GM23338 (cell line): ENCODE results near the gene ERCC1. TPM values are rescaled to one million over a fixed set of nuclear protein-coding genes. Genes with fewer than 3 reads are reported as not detected.

Experiments
- ATAC-seq: fragments of 200-7000 bp; cut with Tn5 transposase; 3 replicates; pipeline ENCODE4 v1.9.1; 2020
- DNase-seq: peaks from one replicate; pipeline ENCODE4 v3.0.0-alpha.2; 2015; ENCODE audit warnings: low spot score
- H2AFZ ChIP-seq: fragments of 200-600 bp; sonication (generic); 2 replicates; pipeline ENCODE4 v1.8.0; 2016; ENCODE audit warnings: antibody characterized with exemption, mild to moderate bottlenecking, moderate library complexity
- H3F3A ChIP-seq: fragments of 200-600 bp; sonication (generic); replicated peaks from 2 replicates; pipeline ENCODE4 v1.8.0; 2017; ENCODE audit warnings: antibody characterized with exemption, mixed run types, low read depth
- H3K27ac ChIP-seq: fragments of 200-600 bp; sonication (generic); 2 replicates; pipeline ENCODE4 v1.6.1; 2016; ENCODE audit warnings: low read depth
- H3K27me3 ChIP-seq: fragments of 200-600 bp; sonication (generic); 2 replicates; pipeline ENCODE4 v1.8.0; 2016; ENCODE audit warnings: mild to moderate bottlenecking, mixed run types, moderate library complexity; ENCODE audit not compliant: insufficient read depth
- H3K36me3 ChIP-seq: fragments of 200-600 bp; sonication (generic); 2 replicates; pipeline ENCODE4 v1.8.0; 2016; ENCODE audit warnings: mild to moderate bottlenecking; ENCODE audit not compliant: insufficient read depth
- H3K4me1 ChIP-seq: fragments of 200-600 bp; sonication (generic); 2 replicates; pipeline ENCODE4 v1.8.0; 2016; ENCODE audit warnings: mild to moderate bottlenecking, moderate library complexity; ENCODE audit not compliant: insufficient read depth
- H3K4me2 ChIP-seq: fragments of 200-600 bp; sonication (generic); 2 replicates; pipeline ENCODE4 v1.7.1; 2017; ENCODE audit warnings: mixed run types
- H3K4me3 ChIP-seq: fragments of 200-600 bp; sonication (generic); 2 replicates; pipeline ENCODE4 v1.6.1; 2016; ENCODE audit warnings: mixed run types
- H3K79me2 ChIP-seq: fragments of 200-600 bp; sonication (generic); replicated peaks from 2 replicates; pipeline ENCODE4 v1.8.0; 2017; ENCODE audit warnings: mild to moderate bottlenecking; ENCODE audit not compliant: insufficient read depth
- H3K9me2 ChIP-seq: fragments of 200-600 bp; sonication (generic); 2 replicates; pipeline ENCODE4 v1.8.0; 2017; ENCODE audit not compliant: insufficient read depth
- H4K20me1 ChIP-seq: fragments of 200-600 bp; sonication (generic); replicated peaks from 2 replicates; pipeline ENCODE4 v1.8.0; 2017; ENCODE audit warnings: mild to moderate bottlenecking; ENCODE audit not compliant: insufficient read depth
- H3K27ac Mint-ChIP-seq: 2 replicates; pipeline ENCODE4 v1.8.0; 2020; ENCODE audit warnings: inconsistent platforms, mild to moderate bottlenecking, moderate library complexity, mixed read lengths
- H3K27me3 Mint-ChIP-seq: 3 replicates; pipeline ENCODE4 v1.8.0; 2022; ENCODE audit warnings: low read depth, mild to moderate bottlenecking, moderate library complexity, mixed read lengths, inconsistent platforms; ENCODE audit not compliant: insufficient read depth, poor library complexity
- H3K36me3 Mint-ChIP-seq: 3 replicates; pipeline ENCODE4 v1.8.0; 2021; ENCODE audit warnings: low read depth, mild to moderate bottlenecking, inconsistent platforms, moderate library complexity, mixed read lengths
- H3K4me1 Mint-ChIP-seq: 3 replicates; pipeline ENCODE4 v1.8.0; 2020; ENCODE audit warnings: mild to moderate bottlenecking, inconsistent platforms, mixed read lengths
- H3K4me3 Mint-ChIP-seq: 3 replicates; pipeline ENCODE4 v1.8.0; 2021; ENCODE audit warnings: moderate library complexity, mild to moderate bottlenecking, inconsistent platforms, mixed read lengths
- H3K9me3 Mint-ChIP-seq: 3 replicates; pipeline ENCODE4 v1.8.0; 2020; ENCODE audit warnings: moderate library complexity, mild to moderate bottlenecking, inconsistent platforms, mixed read lengths
- EZH2 ChIP-seq: fragments of 200-600 bp; sonication (generic); IDR thresholded peaks from one replicate; pipeline ENCODE4 v1.8.0; 2017; ENCODE audit warnings: antibody characterized with exemption, mild to moderate bottlenecking, low read depth; ENCODE audit not compliant: unreplicated experiment
- EZH2phosphoT487 ChIP-seq: fragments of 200-600 bp; sonication (generic); IDR thresholded peaks from one replicate; pipeline ENCODE4 v1.8.1; 2018; ENCODE audit warnings: antibody characterized with exemption; ENCODE audit not compliant: unreplicated experiment
- JUNB ChIP-seq: IDR thresholded peaks from one replicate; pipeline ENCODE4 v1.6.1; 2016; ENCODE audit warnings: antibody characterized with exemption; ENCODE audit not compliant: unreplicated experiment
- NANOG ChIP-seq: IDR thresholded peaks from 2 replicates; pipeline ENCODE4 v1.6.1; 2016; ENCODE audit warnings: antibody characterized with exemption, borderline replicate concordance
- POLR2AphosphoS5 ChIP-seq: IDR thresholded peaks from 2 replicates; pipeline ENCODE4 v1.6.1; 2016; ENCODE audit warnings: antibody characterized with exemption, low read depth
- ZNF331 ChIP-seq: fragments of 250-450 bp; sonication (Bioruptor Pico); IDR thresholded peaks from 2 replicates; pipeline ENCODE4 v1.5.0; 2020; ENCODE audit warnings: low read depth, mild to moderate bottlenecking, moderate library complexity
- polyA plus RNA-seq: library from polyadenylated mRNA; unstranded; fragments of >200 nt; fragmentation: Nextera tagmentation; extraction: Ambion mirVana; gene quantifications from 2 replicates; pipeline ENCODE4 v1.2.1, GENCODE V29; 2016
- total RNA-seq: library from RNA; depleted of rRNA; stranded (reverse); fragments of >200 nt; shearing (Covaris generic); gene quantifications from 2 replicates; pipeline ENCODE4 v1.2.3, GENCODE V29; 2014
- TF ChIP-seq, protein P1 (sequence below): fragments of 250-450 bp; sonication (Bioruptor Pico); IDR thresholded peaks from 2 replicates; pipeline ENCODE4 v1.5.0; 2020; ENCODE audit warnings: mild to moderate bottlenecking, moderate library complexity
- TF ChIP-seq, protein P2 (sequence below), 2 experiments: fragments of 200-600 bp in 1 of 2; sonication (generic) in 1 of 2; conservative IDR thresholded peaks; 2 replicates each; pipeline versions ENCODE4 v1.5.1 to v1.6.1; 2016 to 2017; ENCODE audit warnings: antibody characterized with exemption in 2 of 2, low read depth in 2 of 2, mild to moderate bottlenecking in 2 of 2, moderate library complexity in 1 of 2
- TF ChIP-seq, protein P3 (sequence below): IDR thresholded peaks from one replicate; pipeline ENCODE4 v1.6.1; 2018; ENCODE audit warnings: antibody characterized with exemption; ENCODE audit not compliant: unreplicated experiment
- TF ChIP-seq, protein P4 (sequence below): IDR thresholded peaks from 2 replicates; pipeline ENCODE4 v1.6.1; 2016; ENCODE audit warnings: antibody characterized with exemption

Gene ERCC1
- total and polyA plus RNA-seq, 2 experiments from 2014 or later = 39.0 to 52.3 TPM

DNA sequence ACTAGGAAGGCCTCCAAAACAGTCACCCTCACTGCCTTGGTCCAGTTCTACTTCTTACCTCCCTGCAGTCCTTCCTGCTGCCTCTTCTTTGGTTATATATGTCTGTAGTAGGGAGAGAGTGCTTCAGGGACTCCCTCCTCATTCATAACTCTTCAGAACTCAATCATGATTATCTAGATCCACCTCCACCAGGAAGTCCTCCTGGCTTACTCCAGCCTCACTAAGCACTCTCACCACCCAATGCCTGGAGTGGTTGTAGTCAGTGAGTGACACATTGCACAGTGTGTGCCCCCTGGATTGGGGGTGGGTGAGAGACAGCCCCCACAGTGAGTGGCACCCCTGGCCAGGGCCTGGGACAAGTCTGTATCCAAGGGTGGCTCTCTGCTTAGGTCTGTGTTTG, 34.1 kb upstream of the ERCC1 start (continued):
- TF ChIP-seq, protein P1, sequence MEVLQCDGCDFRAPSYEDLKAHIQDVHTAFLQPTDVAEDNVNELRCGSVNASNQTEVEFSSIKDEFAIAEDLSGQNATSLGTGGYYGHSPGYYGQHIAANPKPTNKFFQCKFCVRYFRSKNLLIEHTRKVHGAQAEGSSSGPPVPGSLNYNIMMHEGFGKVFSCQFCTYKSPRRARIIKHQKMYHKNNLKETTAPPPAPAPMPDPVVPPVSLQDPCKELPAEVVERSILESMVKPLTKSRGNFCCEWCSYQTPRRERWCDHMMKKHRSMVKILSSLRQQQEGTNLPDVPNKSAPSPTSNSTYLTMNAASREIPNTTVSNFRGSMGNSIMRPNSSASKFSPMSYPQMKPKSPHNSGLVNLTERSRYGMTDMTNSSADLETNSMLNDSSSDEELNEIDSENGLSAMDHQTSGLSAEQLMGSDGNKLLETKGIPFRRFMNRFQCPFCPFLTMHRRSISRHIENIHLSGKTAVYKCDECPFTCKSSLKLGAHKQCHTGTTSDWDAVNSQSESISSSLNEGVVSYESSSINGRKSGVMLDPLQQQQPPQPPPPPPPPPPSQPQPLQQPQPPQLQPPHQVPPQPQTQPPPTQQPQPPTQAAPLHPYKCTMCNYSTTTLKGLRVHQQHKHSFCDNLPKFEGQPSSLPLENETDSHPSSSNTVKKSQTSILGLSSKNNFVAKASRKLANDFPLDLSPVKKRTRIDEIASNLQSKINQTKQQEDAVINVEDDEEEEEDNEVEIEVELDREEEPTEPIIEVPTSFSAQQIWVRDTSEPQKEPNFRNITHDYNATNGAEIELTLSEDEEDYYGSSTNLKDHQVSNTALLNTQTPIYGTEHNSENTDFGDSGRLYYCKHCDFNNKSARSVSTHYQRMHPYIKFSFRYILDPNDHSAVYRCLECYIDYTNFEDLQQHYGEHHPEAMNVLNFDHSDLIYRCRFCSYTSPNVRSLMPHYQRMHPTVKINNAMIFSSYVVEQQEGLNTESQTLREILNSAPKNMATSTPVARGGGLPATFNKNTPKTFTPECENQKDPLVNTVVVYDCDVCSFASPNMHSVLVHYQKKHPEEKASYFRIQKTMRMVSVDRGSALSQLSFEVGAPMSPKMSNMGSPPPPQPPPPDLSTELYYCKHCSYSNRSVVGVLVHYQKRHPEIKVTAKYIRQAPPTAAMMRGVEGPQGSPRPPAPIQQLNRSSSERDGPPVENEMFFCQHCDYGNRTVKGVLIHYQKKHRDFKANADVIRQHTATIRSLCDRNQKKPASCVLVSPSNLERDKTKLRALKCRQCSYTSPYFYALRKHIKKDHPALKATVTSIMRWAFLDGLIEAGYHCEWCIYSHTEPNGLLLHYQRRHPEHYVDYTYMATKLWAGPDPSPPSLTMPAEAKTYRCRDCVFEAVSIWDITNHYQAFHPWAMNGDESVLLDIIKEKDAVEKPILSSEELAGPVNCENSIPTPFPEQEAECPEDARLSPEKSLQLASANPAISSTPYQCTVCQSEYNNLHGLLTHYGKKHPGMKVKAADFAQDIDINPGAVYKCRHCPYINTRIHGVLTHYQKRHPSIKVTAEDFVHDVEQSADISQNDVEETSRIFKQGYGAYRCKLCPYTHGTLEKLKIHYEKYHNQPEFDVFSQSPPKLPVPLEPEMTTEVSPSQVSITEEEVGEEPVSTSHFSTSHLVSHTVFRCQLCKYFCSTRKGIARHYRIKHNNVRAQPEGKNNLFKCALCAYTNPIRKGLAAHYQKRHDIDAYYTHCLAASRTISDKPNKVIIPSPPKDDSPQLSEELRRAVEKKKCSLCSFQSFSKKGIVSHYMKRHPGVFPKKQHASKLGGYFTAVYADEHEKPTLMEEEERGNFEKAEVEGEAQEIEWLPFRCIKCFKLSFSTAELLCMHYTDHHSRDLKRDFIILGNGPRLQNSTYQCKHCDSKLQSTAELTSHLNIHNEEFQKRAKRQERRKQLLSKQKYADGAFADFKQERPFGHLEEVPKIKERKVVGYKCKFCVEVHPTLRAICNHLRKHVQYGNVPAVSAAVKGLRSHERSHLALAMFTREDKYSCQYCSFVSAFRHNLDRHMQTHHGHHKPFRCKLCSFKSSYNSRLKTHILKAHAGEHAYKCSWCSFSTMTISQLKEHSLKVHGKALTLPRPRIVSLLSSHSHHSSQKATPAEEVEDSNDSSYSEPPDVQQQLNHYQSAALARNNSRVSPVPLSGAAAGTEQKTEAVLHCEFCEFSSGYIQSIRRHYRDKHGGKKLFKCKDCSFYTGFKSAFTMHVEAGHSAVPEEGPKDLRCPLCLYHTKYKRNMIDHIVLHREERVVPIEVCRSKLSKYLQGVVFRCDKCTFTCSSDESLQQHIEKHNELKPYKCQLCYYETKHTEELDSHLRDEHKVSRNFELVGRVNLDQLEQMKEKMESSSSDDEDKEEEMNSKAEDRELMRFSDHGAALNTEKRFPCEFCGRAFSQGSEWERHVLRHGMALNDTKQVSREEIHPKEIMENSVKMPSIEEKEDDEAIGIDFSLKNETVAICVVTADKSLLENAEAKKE (CRISPR knock-in tag) = no peak
- no peak for TF ChIP-seq ZNF331 (CRISPR knock-in tag)
- TF ChIP-seq, protein P2, sequence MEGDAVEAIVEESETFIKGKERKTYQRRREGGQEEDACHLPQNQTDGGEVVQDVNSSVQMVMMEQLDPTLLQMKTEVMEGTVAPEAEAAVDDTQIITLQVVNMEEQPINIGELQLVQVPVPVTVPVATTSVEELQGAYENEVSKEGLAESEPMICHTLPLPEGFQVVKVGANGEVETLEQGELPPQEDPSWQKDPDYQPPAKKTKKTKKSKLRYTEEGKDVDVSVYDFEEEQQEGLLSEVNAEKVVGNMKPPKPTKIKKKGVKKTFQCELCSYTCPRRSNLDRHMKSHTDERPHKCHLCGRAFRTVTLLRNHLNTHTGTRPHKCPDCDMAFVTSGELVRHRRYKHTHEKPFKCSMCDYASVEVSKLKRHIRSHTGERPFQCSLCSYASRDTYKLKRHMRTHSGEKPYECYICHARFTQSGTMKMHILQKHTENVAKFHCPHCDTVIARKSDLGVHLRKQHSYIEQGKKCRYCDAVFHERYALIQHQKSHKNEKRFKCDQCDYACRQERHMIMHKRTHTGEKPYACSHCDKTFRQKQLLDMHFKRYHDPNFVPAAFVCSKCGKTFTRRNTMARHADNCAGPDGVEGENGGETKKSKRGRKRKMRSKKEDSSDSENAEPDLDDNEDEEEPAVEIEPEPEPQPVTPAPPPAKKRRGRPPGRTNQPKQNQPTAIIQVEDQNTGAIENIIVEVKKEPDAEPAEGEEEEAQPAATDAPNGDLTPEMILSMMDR (conservative IDR thresholded peaks at IDR 0.05; ENCODE audit: low read depth in 2 of 2) = no peak
- TF ChIP-seq JUNB = no peak
- no peak for TF ChIP-seq POLR2AphosphoS5

DNA sequence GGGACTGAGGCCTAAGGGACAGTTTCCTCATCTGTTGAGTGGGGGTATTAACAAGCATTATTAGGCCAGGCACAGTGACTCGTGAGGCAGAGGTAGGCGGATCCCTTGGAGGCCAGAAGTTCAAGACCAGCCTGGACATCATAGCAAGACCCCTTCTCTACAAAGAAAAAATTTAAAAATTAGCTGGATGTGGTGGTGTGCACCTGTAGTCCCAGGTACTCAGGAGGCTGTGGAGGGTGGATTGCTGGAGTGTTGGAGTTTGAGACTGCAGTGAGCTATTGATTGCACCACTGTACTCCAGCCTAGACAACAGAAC, 32.7 kb upstream of the ERCC1 start:
- H3K4me3 ChIP-seq = 0 out of 2 replicates have a peak overlapping the region, but pooled peaks have one; percentile 27
- Mint-ChIP-seq H3K27ac (no peak overlapping the region), H3K4me3 (no peak overlapping the region), H3K9me3 (peaks cover 6% of the 10 kb centered on the region), H3K4me1 (peaks cover 12% of the 10 kb centered on the region), H3K36me3 (no peaks in the 10 kb centered on the region), H3K27me3 (peaks cover 22% of the 10 kb centered on the region)
- peak overlapping the region; percentile 97 for H2AFZ ChIP-seq
- H3K36me3 ChIP-seq = no peaks in the 10 kb centered on the region
- H3K79me2 ChIP-seq = no peaks in the 10 kb centered on the region
- peak overlapping the region; percentile 72; the same call in 1 of the 2 replicates for H3K4me2 ChIP-seq
- H3F3A ChIP-seq = peaks cover 14% of the 10 kb centered on the region; the same call in 1 of the 2 replicates
- peaks cover 4% of the 10 kb centered on the region; the same call in 1 of the 2 replicates for H3K4me1 ChIP-seq
- H3K27ac ChIP-seq = no peak overlapping the region
- no peaks in the 10 kb centered on the region for H4K20me1 ChIP-seq
- H3K9me2 ChIP-seq = no peaks in the 10 kb centered on the region
- peaks cover 11% of the 10 kb centered on the region for H3K27me3 ChIP-seq
- ATAC-seq (no peak), DNase-seq (no peak)
- no peak for TF ChIP-seq NANOG
- no peak for TF ChIP-seq POLR2AphosphoS5
- TF ChIP-seq EZH2phosphoT487 = no peak
- TF ChIP-seq, protein P2 (conservative IDR thresholded peaks at IDR 0.05; ENCODE audit: low read depth in 2 of 2) = no peak
- TF ChIP-seq, protein P3, sequence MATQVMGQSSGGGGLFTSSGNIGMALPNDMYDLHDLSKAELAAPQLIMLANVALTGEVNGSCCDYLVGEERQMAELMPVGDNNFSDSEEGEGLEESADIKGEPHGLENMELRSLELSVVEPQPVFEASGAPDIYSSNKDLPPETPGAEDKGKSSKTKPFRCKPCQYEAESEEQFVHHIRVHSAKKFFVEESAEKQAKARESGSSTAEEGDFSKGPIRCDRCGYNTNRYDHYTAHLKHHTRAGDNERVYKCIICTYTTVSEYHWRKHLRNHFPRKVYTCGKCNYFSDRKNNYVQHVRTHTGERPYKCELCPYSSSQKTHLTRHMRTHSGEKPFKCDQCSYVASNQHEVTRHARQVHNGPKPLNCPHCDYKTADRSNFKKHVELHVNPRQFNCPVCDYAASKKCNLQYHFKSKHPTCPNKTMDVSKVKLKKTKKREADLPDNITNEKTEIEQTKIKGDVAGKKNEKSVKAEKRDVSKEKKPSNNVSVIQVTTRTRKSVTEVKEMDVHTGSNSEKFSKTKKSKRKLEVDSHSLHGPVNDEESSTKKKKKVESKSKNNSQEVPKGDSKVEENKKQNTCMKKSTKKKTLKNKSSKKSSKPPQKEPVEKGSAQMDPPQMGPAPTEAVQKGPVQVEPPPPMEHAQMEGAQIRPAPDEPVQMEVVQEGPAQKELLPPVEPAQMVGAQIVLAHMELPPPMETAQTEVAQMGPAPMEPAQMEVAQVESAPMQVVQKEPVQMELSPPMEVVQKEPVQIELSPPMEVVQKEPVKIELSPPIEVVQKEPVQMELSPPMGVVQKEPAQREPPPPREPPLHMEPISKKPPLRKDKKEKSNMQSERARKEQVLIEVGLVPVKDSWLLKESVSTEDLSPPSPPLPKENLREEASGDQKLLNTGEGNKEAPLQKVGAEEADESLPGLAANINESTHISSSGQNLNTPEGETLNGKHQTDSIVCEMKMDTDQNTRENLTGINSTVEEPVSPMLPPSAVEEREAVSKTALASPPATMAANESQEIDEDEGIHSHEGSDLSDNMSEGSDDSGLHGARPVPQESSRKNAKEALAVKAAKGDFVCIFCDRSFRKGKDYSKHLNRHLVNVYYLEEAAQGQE = no peak
- TF ChIP-seq, protein P4, sequence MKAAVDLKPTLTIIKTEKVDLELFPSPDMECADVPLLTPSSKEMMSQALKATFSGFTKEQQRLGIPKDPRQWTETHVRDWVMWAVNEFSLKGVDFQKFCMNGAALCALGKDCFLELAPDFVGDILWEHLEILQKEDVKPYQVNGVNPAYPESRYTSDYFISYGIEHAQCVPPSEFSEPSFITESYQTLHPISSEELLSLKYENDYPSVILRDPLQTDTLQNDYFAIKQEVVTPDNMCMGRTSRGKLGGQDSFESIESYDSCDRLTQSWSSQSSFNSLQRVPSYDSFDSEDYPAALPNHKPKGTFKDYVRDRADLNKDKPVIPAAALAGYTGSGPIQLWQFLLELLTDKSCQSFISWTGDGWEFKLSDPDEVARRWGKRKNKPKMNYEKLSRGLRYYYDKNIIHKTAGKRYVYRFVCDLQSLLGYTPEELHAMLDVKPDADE = no peak
- no peak for TF ChIP-seq EZH2
- no peak for TF ChIP-seq JUNB
